ENCODE results near the gene MAP2K7. TPM values are rescaled to one million over a fixed set of nuclear protein-coding genes. Genes with fewer than 3 reads are reported as not detected.
"Not testable (repeated sequence)": the region's sequence is repeated elsewhere in the genome, so short reads cannot be mapped to it uniquely, and the experiment has no call there.

Gene MAP2K7
- total and polyA plus RNA-seq, 11 donors, result 11.6 to 35.5 (median 23.5) TPM

- H3K27me3 ChIP-seq, result no peaks in the 10 kb centered on the region
- peak; percentile 2 to 14 (median 5) for ATAC-seq
- H3K36me3 ChIP-seq, result peaks cover 8 to 43% (median 32%) of the 10 kb centered on the region in 9 donors
- no peaks in the 10 kb centered on the region for H3K9me3 ChIP-seq
- H3K27ac ChIP-seq, result peak overlapping the region in 10 of 12 donors; percentile 23 to 85 (median 54)
- H3K4me1 ChIP-seq, result peaks cover 3 to 48% (median 25%) of the 10 kb centered on the region in 12 donors
- WGBS, 4 donors, result 79 to 85% (median 83%) methylated on average over 16 to 23 of the region's 23 CpGs
- intact Hi-C loops (cut with DNase I), result loop anchor here in 1 of 10 donors (5.0 kb wide), 1 partner anchor 75 kb away; no protein-coding TSS in a partner anchor
- no peak for TF ChIP-seq POLR2A (IDR thresholded peaks at IDR 0.05)
- TF ChIP-seq, protein P1, sequence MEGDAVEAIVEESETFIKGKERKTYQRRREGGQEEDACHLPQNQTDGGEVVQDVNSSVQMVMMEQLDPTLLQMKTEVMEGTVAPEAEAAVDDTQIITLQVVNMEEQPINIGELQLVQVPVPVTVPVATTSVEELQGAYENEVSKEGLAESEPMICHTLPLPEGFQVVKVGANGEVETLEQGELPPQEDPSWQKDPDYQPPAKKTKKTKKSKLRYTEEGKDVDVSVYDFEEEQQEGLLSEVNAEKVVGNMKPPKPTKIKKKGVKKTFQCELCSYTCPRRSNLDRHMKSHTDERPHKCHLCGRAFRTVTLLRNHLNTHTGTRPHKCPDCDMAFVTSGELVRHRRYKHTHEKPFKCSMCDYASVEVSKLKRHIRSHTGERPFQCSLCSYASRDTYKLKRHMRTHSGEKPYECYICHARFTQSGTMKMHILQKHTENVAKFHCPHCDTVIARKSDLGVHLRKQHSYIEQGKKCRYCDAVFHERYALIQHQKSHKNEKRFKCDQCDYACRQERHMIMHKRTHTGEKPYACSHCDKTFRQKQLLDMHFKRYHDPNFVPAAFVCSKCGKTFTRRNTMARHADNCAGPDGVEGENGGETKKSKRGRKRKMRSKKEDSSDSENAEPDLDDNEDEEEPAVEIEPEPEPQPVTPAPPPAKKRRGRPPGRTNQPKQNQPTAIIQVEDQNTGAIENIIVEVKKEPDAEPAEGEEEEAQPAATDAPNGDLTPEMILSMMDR (IDR thresholded peaks at IDR 0.05), result no peak
- H3K4me3 ChIP-seq, result no peak overlapping the region
- DNase-seq, result peak in 2 of 5 donors; percentile 12 to 22
Observed at GRCh38 chr19:7927605-7928333, 24.1 kb downstream of the MAP2K7 start.

DNA sequence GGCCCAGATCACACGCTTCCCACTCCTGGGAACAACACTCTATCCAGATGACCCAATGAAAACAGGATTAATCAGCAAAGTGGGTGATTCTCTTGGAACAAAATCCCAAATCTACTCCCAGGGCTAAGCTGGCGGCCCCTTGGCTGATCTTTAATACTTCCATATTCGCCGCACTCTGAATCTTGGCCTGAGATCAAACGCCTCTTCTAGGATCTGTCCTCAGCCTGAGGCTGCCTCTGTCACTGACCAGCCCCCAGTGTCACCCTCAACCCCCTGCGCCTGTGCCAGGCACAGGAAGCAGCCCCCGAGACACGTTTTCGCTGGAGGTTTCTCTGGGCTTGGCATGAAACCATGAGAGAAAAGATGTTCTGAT is 24.6 kb downstream of the MAP2K7 start:
- no peaks in the 10 kb centered on the region for H3K27me3 ChIP-seq
- peak overlapping the region in 10 of 12 donors; percentile 23 to 85 (median 54) for H3K27ac ChIP-seq
- H3K4me1 ChIP-seq, result peaks cover 3 to 48% (median 25%) of the 10 kb centered on the region in 12 donors
- H3K9me3 ChIP-seq, result no peaks in the 10 kb centered on the region
- intact Hi-C loops (cut with DNase I), result loop anchor here in 1 of 10 donors (5.0 kb wide), 1 partner anchor 76 kb away; no protein-coding TSS in a partner anchor
- no peak for TF ChIP-seq POLR2A (IDR thresholded peaks at IDR 0.05)
- TF ChIP-seq, protein P1 (IDR thresholded peaks at IDR 0.05), result no peak
- no peak for DNase-seq
- peak; percentile 2 to 25 (median 18) for ATAC-seq
- H3K4me3 ChIP-seq, result peak overlapping the region in 1 of 12 donors; percentile 16
- peaks cover 9 to 43% (median 35%) of the 10 kb centered on the region in 9 donors for H3K36me3 ChIP-seq
- WGBS, 4 donors, result 35 to 53% (median 42%) methylated on average over 8 to 9 of the region's 9 CpGs

- Histone ChIP-seq H3K9me3 (no peaks in the 10 kb centered on the region), H3K4me3 (peak overlapping the region in 1 of 12 donors; percentile 16), H3K4me1 (peaks cover 3 to 48% (median 25%) of the 10 kb centered on the region in 12 donors), H3K27ac (peak overlapping the region in 11 of 12 donors; percentile 6 to 85 (median 61)), H3K36me3 (peaks cover 11 to 49% (median 42%) of the 10 kb centered on the region in 9 donors), H3K27me3 (no peaks in the 10 kb centered on the region)
- intact Hi-C loops (cut with DNase I), result loop anchor here in 1 of 10 donors (5.0 kb wide), 1 partner anchor 77 kb away; no protein-coding TSS in a partner anchor
- TF ChIP-seq POLR2A (IDR thresholded peaks at IDR 0.05), result no peak
- TF ChIP-seq, protein P1 (IDR thresholded peaks at IDR 0.05), result peak in 3 of 12 donors; percentile 22 to 27 (median 22)
- 59 to 62% (median 60%) methylated on average over 23 to 24 of the region's 24 CpGs for WGBS, 4 donors
- peak in 1 of 4 donors; percentile 12 for ATAC-seq
- DNase-seq, result no peak
Observed at GRCh38 chr19:7928741-7929701, 25.3 kb downstream of the MAP2K7 start.

DNA sequence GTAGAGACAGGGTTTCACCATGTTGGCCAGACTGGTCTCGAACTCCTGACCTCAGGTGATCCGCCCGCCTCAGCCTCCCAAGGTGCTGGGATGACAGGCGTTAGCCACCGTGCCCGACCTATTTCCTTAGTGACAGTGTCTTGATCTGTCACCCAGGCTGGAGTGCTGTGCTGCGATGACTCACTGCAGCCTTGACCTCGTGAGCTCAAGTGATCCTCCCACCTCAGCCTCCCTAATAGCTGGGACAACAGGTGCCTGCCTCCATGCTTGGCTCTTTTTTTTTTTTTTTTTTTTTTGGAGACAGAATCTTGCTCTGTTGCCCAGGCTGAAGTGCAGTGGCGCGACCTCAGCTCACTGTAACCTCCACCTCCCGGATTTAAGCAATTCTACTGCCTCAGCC is 26.4 kb downstream of the MAP2K7 start:
- DNase-seq; H3K9me3 ChIP-seq; H3K27me3 ChIP-seq; intact Hi-C loops (cut with DNase I); ATAC-seq; H3K4me3 ChIP-seq: not testable (repeated sequence)
- Histone ChIP-seq H3K36me3 (peaks cover 15 to 60% (median 51%) of the 10 kb centered on the region in 9 donors), H3K27ac (peak overlapping the region in 3 of 12 donors; percentile 54 to 85 (median 62)), H3K4me1 (peaks cover 3 to 42% (median 21%) of the 10 kb centered on the region in 12 donors)
- WGBS, 4 donors, result 91 to 96% (median 93%) methylated on average over 11 of the region's 11 CpGs
